H9 (cell line): Measurements from ENCODE around the gene EFCAB14. TPM values are rescaled to one million over a fixed set of nuclear protein-coding genes. Genes with fewer than 3 reads are reported as not detected.

Experiments
- DNase-seq: peaks from one replicate; pipeline ENCODE4 v3.0.0-alpha.2; 2017
- H2AFZ ChIP-seq: one replicate; pipeline ENCODE4 v1.6.1; 2013; ENCODE audit warnings: mild to moderate bottlenecking, low read length, control low read depth, moderate library complexity
- H2AK5ac ChIP-seq: 2 replicates; pipeline ENCODE4 v1.6.1; 2013; ENCODE audit warnings: low read length, control low read depth, mixed read lengths; ENCODE audit not compliant: insufficient read length
- H2BK120ac ChIP-seq: one replicate; pipeline ENCODE4 v1.6.1; 2013; ENCODE audit warnings: low read depth, mild to moderate bottlenecking, low read length, control low read depth, inconsistent platforms; ENCODE audit not compliant: poor library complexity, severe bottlenecking
- H2BK12ac ChIP-seq: 2 replicates; pipeline ENCODE4 v1.6.1; 2013; ENCODE audit warnings: low read length, control low read depth, mixed read lengths, low read depth; ENCODE audit not compliant: insufficient read length
- H2BK15ac ChIP-seq: 2 replicates; pipeline ENCODE4 v1.6.1; 2013; ENCODE audit warnings: low read depth, low read length, control low read depth
- H2BK20ac ChIP-seq: one replicate; pipeline ENCODE4 v1.6.1; 2013; ENCODE audit warnings: low read depth, mild to moderate bottlenecking, low read length, control low read depth, inconsistent platforms; ENCODE audit not compliant: poor library complexity, severe bottlenecking
- H2BK5ac ChIP-seq: 2 replicates; pipeline ENCODE4 v1.6.1; 2013; ENCODE audit warnings: low read length, control low read depth, mixed read lengths; ENCODE audit not compliant: insufficient read length
- H3K14ac ChIP-seq: 2 replicates; pipeline ENCODE4 v1.6.1; 2013; ENCODE audit warnings: low read length, control low read depth; ENCODE audit not compliant: insufficient read depth
- H3K18ac ChIP-seq: 2 replicates; pipeline ENCODE4 v1.6.1; 2013; ENCODE audit warnings: low read depth, mild to moderate bottlenecking, mixed read lengths, low read length, control low read depth; ENCODE audit not compliant: insufficient read length
- H3K23ac ChIP-seq: 2 replicates; pipeline ENCODE4 v1.6.1; 2013; ENCODE audit warnings: low read length, control low read depth, mixed read lengths, low read depth; ENCODE audit not compliant: insufficient read length
- H3K23me2 ChIP-seq: 2 replicates; pipeline ENCODE4 v1.6.1; 2013; ENCODE audit warnings: low read depth, mild to moderate bottlenecking, mixed read lengths, low read length, control low read depth; ENCODE audit not compliant: insufficient read length, poor library complexity, severe bottlenecking
- H3K27ac ChIP-seq: 2 replicates; pipeline ENCODE4 v1.5.1; 2013; ENCODE audit warnings: low read length, control low read depth, mixed read lengths, low read depth; ENCODE audit not compliant: insufficient read length
- H3K27me3 ChIP-seq: 2 replicates; pipeline ENCODE4 v1.6.1; 2013; ENCODE audit warnings: low read length, control low read depth, inconsistent platforms; ENCODE audit not compliant: insufficient read depth
- H3K4ac ChIP-seq: 2 replicates; pipeline ENCODE4 v1.6.1; 2013; ENCODE audit warnings: low read depth, mild to moderate bottlenecking, control low read depth, inconsistent platforms, low read length, moderate library complexity
- H3K4me1 ChIP-seq: 2 replicates; pipeline ENCODE4 v1.6.1; 2013; ENCODE audit warnings: low read length, control low read depth, inconsistent platforms; ENCODE audit not compliant: insufficient read depth
- H3K4me2 ChIP-seq: 2 replicates; pipeline ENCODE4 v1.6.1; 2013; ENCODE audit warnings: low read length, control low read depth, mixed read lengths; ENCODE audit not compliant: insufficient read length, insufficient read depth
- H3K56ac ChIP-seq: 2 replicates; pipeline ENCODE4 v1.6.1; 2013; ENCODE audit warnings: low read depth, mild to moderate bottlenecking, mixed read lengths, low read length, control low read depth; ENCODE audit not compliant: insufficient read length
- H3K79me1 ChIP-seq: 2 replicates; pipeline ENCODE4 v1.6.1; 2013; ENCODE audit warnings: low read depth, mild to moderate bottlenecking, moderate library complexity, low read length, control low read depth, inconsistent platforms; ENCODE audit not compliant: insufficient read depth, poor library complexity, severe bottlenecking
- H3K79me2 ChIP-seq: 2 replicates; pipeline ENCODE4 v1.6.1; 2013; ENCODE audit warnings: low read length, control low read depth, inconsistent platforms; ENCODE audit not compliant: insufficient read depth
- H3K9ac ChIP-seq: 2 replicates; pipeline ENCODE4 v1.6.1; 2013; ENCODE audit warnings: low read length, control low read depth, mixed read lengths; ENCODE audit not compliant: insufficient read length; ENCODE audit errors: extremely low read depth
- H3K9me3 ChIP-seq: one replicate; pipeline ENCODE4 v1.6.1; 2013; ENCODE audit warnings: low read depth, low read length, inconsistent platforms; ENCODE audit not compliant: control insufficient read depth
- H3T11ph ChIP-seq: one replicate; pipeline ENCODE4 v1.6.1; 2013; ENCODE audit warnings: mild to moderate bottlenecking, low read length, control low read depth, inconsistent platforms
- H4K20me1 ChIP-seq: one replicate; pipeline ENCODE4 v1.6.1; 2013; ENCODE audit not compliant: control insufficient read depth, insufficient read length, insufficient read depth
- H4K5ac ChIP-seq: 2 replicates; pipeline ENCODE4 v1.6.1; 2013; ENCODE audit warnings: low read depth, mild to moderate bottlenecking, mixed read lengths, low read length, control low read depth; ENCODE audit not compliant: insufficient read length
- H4K8ac ChIP-seq: replicated peaks from 2 replicates; pipeline ENCODE4 v1.6.1; 2013; ENCODE audit warnings: low read length, control low read depth, mixed read lengths, low read depth; ENCODE audit not compliant: insufficient read length
- H4K91ac ChIP-seq: 2 replicates; pipeline ENCODE4 v1.6.1; 2013; ENCODE audit warnings: low read depth, mild to moderate bottlenecking, moderate library complexity, mixed read lengths, low read length, control low read depth; ENCODE audit not compliant: insufficient read length
- H3K27ac Mint-ChIP-seq, 3 experiments: 2 replicates in 2 of 3; 3 replicates in 1 of 3; pipeline ENCODE4 v1.8.0; 2020 to 2021; ENCODE audit warnings: mixed read lengths in 3 of 3, mild to moderate bottlenecking in 1 of 3, moderate library complexity in 1 of 3
- H3K27me3 Mint-ChIP-seq: 2 replicates; pipeline ENCODE4 v1.8.0; 2021; ENCODE audit warnings: low read depth, mild to moderate bottlenecking, moderate library complexity, mixed read lengths
- H3K36me3 Mint-ChIP-seq, 3 experiments: 2 replicates in 2 of 3; 3 replicates in 1 of 3; pipeline ENCODE4 v1.8.0; 2020 to 2021; ENCODE audit warnings: low read depth in 3 of 3, mixed read lengths in 3 of 3; ENCODE audit not compliant: insufficient read depth in 1 of 3
- H3K4me1 Mint-ChIP-seq, 2 experiments: 2 replicates each; pipeline ENCODE4 v1.8.0; 2020; ENCODE audit warnings: mixed read lengths in 2 of 2
- H3K4me3 Mint-ChIP-seq, 2 experiments: 2 replicates in 1 of 2; 3 replicates in 1 of 2; pipeline ENCODE4 v1.8.0; 2020 to 2021; ENCODE audit warnings: mild to moderate bottlenecking in 2 of 2, mixed read lengths in 2 of 2, moderate library complexity in 1 of 2
- H3K9me3 Mint-ChIP-seq, 2 experiments: 2 replicates in 1 of 2; 3 replicates in 1 of 2; pipeline ENCODE4 v1.8.0; 2020; ENCODE audit warnings: mild to moderate bottlenecking in 2 of 2, mixed read lengths in 2 of 2, moderate library complexity in 1 of 2
- CTCF ChIP-seq: fragments of 200-600 bp; sonication (generic); conservative IDR thresholded peaks from 3 replicates; pipeline ENCODE4 v1.8.0; 2021; ENCODE audit warnings: antibody characterized with exemption, mild to moderate bottlenecking
- WGBS: extraction: QIAGEN DNeasy Blood & Tissue Kit; methylation state at CpG from one replicate; pipeline ENCODE4 v1.1.7; 2013; ENCODE audit warnings: missing lambda C conversion rate, low lambda C conversion rate, mixed read lengths; ENCODE audit not compliant: insufficient read length; ENCODE audit errors: extremely low coverage; 5-methylcytosine and 5-hydroxymethylcytosine counted together
- total RNA-seq: library from RNA; stranded (reverse); gene quantifications from 2 replicates; pipeline ENCODE4 v1.2.1, GENCODE V29; 2021

Gene EFCAB14
- total RNA-seq, 1 experiment from 2014 or later: 42.2 TPM

GRCh38 chr1:46742069-46742468, 23.2 kb upstream of the EFCAB14 start:
- no peak for DNase-seq
- H2BK20ac ChIP-seq: no peak overlapping the region
- H3K9me3 ChIP-seq: no peaks in the 10 kb centered on the region
- no peak overlapping the region for H4K91ac ChIP-seq
- no peak overlapping the region for H2AK5ac ChIP-seq
- H3K4me2 ChIP-seq: no peak overlapping the region
- no peaks in the 10 kb centered on the region for H3K79me2 ChIP-seq
- no peaks in the 10 kb centered on the region for H3K27me3 ChIP-seq
- no peak overlapping the region for H3T11ph ChIP-seq
- H4K5ac ChIP-seq: no peak overlapping the region
- no peaks in the 10 kb centered on the region for H3K23me2 ChIP-seq
- no peaks in the 10 kb centered on the region for H4K20me1 ChIP-seq
- no peak overlapping the region for H4K8ac ChIP-seq
- H2BK15ac ChIP-seq: no peak overlapping the region
- Mint-ChIP-seq H3K9me3 (no peaks in the 10 kb centered on the region), H3K27ac (peak overlapping the region in 1 of 3 experiments; percentile 49; a peak in 2 of 7 replicates), H3K4me3 (no peak overlapping the region), H3K36me3 (no peaks in the 10 kb centered on the region), H3K4me1 (no peaks in the 10 kb centered on the region), H3K27me3 (peaks cover 37% of the 10 kb centered on the region)
- TF ChIP-seq CTCF: no peak
- no peak overlapping the region for H3K9ac ChIP-seq
- no CpG with 5 or more reads among the region's 3 CpGs for WGBS
- H3K4ac ChIP-seq: no peak overlapping the region
- H3K4me1 ChIP-seq: no peaks in the 10 kb centered on the region
- H3K56ac ChIP-seq: no peak overlapping the region
- H3K18ac ChIP-seq: no peak overlapping the region
- no peak overlapping the region for H2AFZ ChIP-seq
- H2BK120ac ChIP-seq: no peak overlapping the region
- H3K23ac ChIP-seq: no peak overlapping the region
- H2BK5ac ChIP-seq: no peak overlapping the region
- no peak overlapping the region for H3K14ac ChIP-seq
- no peak overlapping the region for H3K27ac ChIP-seq
- H3K79me1 ChIP-seq: no peaks in the 10 kb centered on the region
- no peak overlapping the region for H2BK12ac ChIP-seq
